LHCN-M2 (cell line): ENCODE results near the gene DCXR. TPM values are rescaled to one million over a fixed set of nuclear protein-coding genes. Genes with fewer than 3 reads are reported as not detected.

Source experiments
- DNase-seq: peaks from one replicate; pipeline ENCODE4 v3.0.0-alpha.2; 2012; ENCODE audit warnings: low read depth
- total RNA-seq: library from RNA; depleted of rRNA; stranded (reverse); fragments of >200 nt; gene quantifications from 2 replicates; pipeline ENCODE4 v1.2.3, GENCODE V29; 2014; rRNA removed

Gene DCXR
- total RNA-seq, 1 experiment from 2014 or later: 90.5 TPM

GRCh38 chr17:81998691-81999438 lies 38.6 kb downstream of the DCXR start:
- no peak for DNase-seq

GRCh38 chr17:81998212-81998611 lies 39.3 kb downstream of the DCXR start:
- no peak for DNase-seq

GRCh38 chr17:81996757-81997441 lies 40.6 kb downstream of the DCXR start:
- no peak for DNase-seq

- DNase-seq: no peak
Measured at GRCh38 chr17:81996232-81996756, 41.2 kb downstream of the DCXR start.

GRCh38 chr17:81995463-81996231 lies 41.9 kb downstream of the DCXR start:
- DNase-seq: no peak

GRCh38 chr17:81994593-81995462 lies 42.7 kb downstream of the DCXR start:
- DNase-seq: no peak

- DNase-seq: no peak
Measured at GRCh38 chr17:81993729-81994592, 43.5 kb downstream of the DCXR start.

- no peak for DNase-seq
Measured at GRCh38 chr17:81992306-81993102, 45.0 kb downstream of the DCXR start.

GRCh38 chr17:81991684-81992305 lies 45.7 kb downstream of the DCXR start:
- DNase-seq: peak; percentile 78

GRCh38 chr17:81990836-81991683 lies 46.4 kb downstream of the DCXR start:
- DNase-seq: no peak

- DNase-seq: no peak
Measured at GRCh38 chr17:81987161-81987770, 50.2 kb downstream of the DCXR start.

GRCh38 chr17:81986606-81987005 lies 50.9 kb downstream of the DCXR start:
- DNase-seq: no peak

Other genes starting within 250 kb of the DCXR start
- not detected in 2 replicates for gene GCGR, start 233.5 kb downstream of the DCXR start, total RNA-seq
- gene MCRIP1, start 204.4 kb downstream of the DCXR start, total RNA-seq: 106 TPM in 2 replicates
- 1.0 TPM in 1 of 2 replicates, not detected in the other for gene PPP1R27, start 202.6 kb downstream of the DCXR start, total RNA-seq
- gene P4HB, start 177.2 kb downstream of the DCXR start, total RNA-seq: 1,598 and 3,461 TPM in 2 replicates
- gene ARHGDIA, start 166.4 kb downstream of the DCXR start, total RNA-seq: 303 and 305 TPM in 2 replicates
- gene ALYREF, start 146.1 kb downstream of the DCXR start, total RNA-seq: 184 and 190 TPM in 2 replicates
- gene ANAPC11, start 146.0 kb downstream of the DCXR start, total RNA-seq: 194 and 234 TPM in 2 replicates
- 0.86 and 2.9 TPM in 2 replicates for gene NPB, start 135.5 kb downstream of the DCXR start, total RNA-seq
- gene PCYT2, start 126.3 kb downstream of the DCXR start, total RNA-seq: 30.4 and 35.4 TPM in 2 replicates
- gene SIRT7, start 119.5 kb downstream of the DCXR start, total RNA-seq: 17.3 and 20.0 TPM in 2 replicates
- gene MAFG, start 110.0 kb downstream of the DCXR start, total RNA-seq: 18.8 and 19.7 TPM in 2 replicates
- 59.1 and 81.4 TPM in 2 replicates for gene PYCR1, start 100.4 kb downstream of the DCXR start, total RNA-seq
- not detected in 2 replicates for gene MYADML2, start 90.5 kb downstream of the DCXR start, total RNA-seq
- 0.75 and 0.90 TPM in 2 replicates for gene NOTUM, start 76.5 kb downstream of the DCXR start, total RNA-seq
- gene ASPSCR1, start 60.1 kb downstream of the DCXR start, total RNA-seq: 25.9 and 30.3 TPM in 2 replicates
- gene CENPX, start 14.8 kb downstream of the DCXR start, total RNA-seq: 142 and 155 TPM in 2 replicates
- gene LRRC45, start 14.4 kb downstream of the DCXR start, total RNA-seq: 26.1 and 28.5 TPM in 2 replicates
- gene RAC3, start 6.0 kb downstream of the DCXR start, total RNA-seq: 18.1 and 28.7 TPM in 2 replicates
- gene RFNG, start 14.1 kb upstream of the DCXR start, total RNA-seq: 31.5 and 35.1 TPM in 2 replicates
- gene GPS1, start 14.2 kb upstream of the DCXR start, total RNA-seq: 144 and 149 TPM in 2 replicates
- 75.8 and 86.1 TPM in 2 replicates for gene DUS1L, start 28.1 kb upstream of the DCXR start, total RNA-seq
- gene FASN, start 60.5 kb upstream of the DCXR start, total RNA-seq: 69.0 and 69.2 TPM in 2 replicates
- 11.0 and 13.5 TPM in 2 replicates for gene CCDC57, start 175.1 kb upstream of the DCXR start, total RNA-seq
- gene SLC16A3, start 191.3 kb upstream of the DCXR start, total RNA-seq: 497 and 711 TPM in 2 replicates
- 38.9 and 51.3 TPM in 2 replicates for gene CSNK1D, start 236.0 kb upstream of the DCXR start, total RNA-seq